Activated naive CD4-positive, alpha-beta T cell treated with anti-CD3 and anti-CD28 coated beads, Interleukin-2, amount 50 U/mL, for 24 hours (primary cell): ENCODE results near the gene LPIN3.

ENCODE experiments used
- H3K27ac Mint-ChIP-seq: one replicate; pipeline ENCODE4 v1.8.0; 2021; ENCODE audit warnings: mild to moderate bottlenecking, mixed read lengths
- H3K27me3 Mint-ChIP-seq: one replicate; pipeline ENCODE4 v1.8.0; 2021; ENCODE audit warnings: mixed read lengths
- H3K36me3 Mint-ChIP-seq: one replicate; pipeline ENCODE4 v1.8.0; 2021; ENCODE audit warnings: mixed read lengths
- H3K4me1 Mint-ChIP-seq: one replicate; pipeline ENCODE4 v1.8.0; 2021; ENCODE audit warnings: mixed read lengths
- H3K4me3 Mint-ChIP-seq: one replicate; pipeline ENCODE4 v1.8.0; 2021; ENCODE audit warnings: mild to moderate bottlenecking, mixed read lengths
- H3K9me3 Mint-ChIP-seq: one replicate; pipeline ENCODE4 v1.8.0; 2021; ENCODE audit warnings: mixed read lengths

LPIN3 gene

GRCh38 chr20:41386502-41387427 lies 46.1 kb downstream of the LPIN3 start:
- Mint-ChIP-seq H3K36me3 (no peaks in the 10 kb centered on the region), H3K27me3 (peaks cover 3% of the 10 kb centered on the region), H3K9me3 (no peaks in the 10 kb centered on the region), H3K4me3 (no peak overlapping the region), H3K27ac (no peak overlapping the region), H3K4me1 (no peaks in the 10 kb centered on the region)

DNA sequence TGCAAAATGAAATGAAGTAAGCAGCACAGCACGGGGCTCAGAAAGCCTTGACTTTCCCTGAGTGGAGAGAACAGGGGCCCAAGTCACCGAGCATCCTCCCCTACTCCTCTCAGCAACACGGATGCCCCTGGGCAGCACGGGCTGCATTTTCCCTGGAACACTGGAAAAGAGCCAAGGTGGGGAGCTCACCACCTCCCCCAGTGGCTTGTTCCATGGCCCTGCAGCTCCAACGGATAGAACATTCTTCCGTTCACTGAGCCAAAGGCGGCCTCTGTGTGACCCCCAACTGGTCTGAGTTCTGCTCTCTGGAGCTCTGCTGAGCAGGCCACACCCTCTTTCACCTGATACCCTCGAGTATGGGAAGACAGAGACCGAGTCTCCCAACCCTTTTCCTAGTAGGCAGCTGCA lies 46.8 kb downstream of the LPIN3 start:
- Mint-ChIP-seq H3K4me1 (no peaks in the 10 kb centered on the region), H3K27ac (no peak overlapping the region), H3K4me3 (no peak overlapping the region)

GRCh38 chr20:41390889-41391288 lies 50.3 kb downstream of the LPIN3 start:
- Mint-ChIP-seq H3K36me3 (no peaks in the 10 kb centered on the region), H3K27me3 (peaks cover 1% of the 10 kb centered on the region), H3K4me3 (no peak overlapping the region), H3K27ac (no peak overlapping the region), H3K4me1 (no peaks in the 10 kb centered on the region), H3K9me3 (no peaks in the 10 kb centered on the region)

More for the DNA sequence above, 46.8 kb downstream of the LPIN3 start:
- Mint-ChIP-seq H3K36me3 (no peaks in the 10 kb centered on the region), H3K9me3 (no peaks in the 10 kb centered on the region), H3K27me3 (peaks cover 3% of the 10 kb centered on the region)

GRCh38 chr20:41391587-41392001 lies 51.0 kb downstream of the LPIN3 start:
- H3K4me3 Mint-ChIP-seq = no peak overlapping the region
- no peaks in the 10 kb centered on the region for H3K9me3 Mint-ChIP-seq
- no peaks in the 10 kb centered on the region for H3K36me3 Mint-ChIP-seq
- peaks cover 1% of the 10 kb centered on the region for H3K27me3 Mint-ChIP-seq
- H3K27ac Mint-ChIP-seq = no peak overlapping the region
- H3K4me1 Mint-ChIP-seq = no peaks in the 10 kb centered on the region

- Mint-ChIP-seq H3K4me3 (no peak overlapping the region), H3K27me3 (peaks cover 1% of the 10 kb centered on the region), H3K4me1 (no peaks in the 10 kb centered on the region), H3K9me3 (no peaks in the 10 kb centered on the region), H3K36me3 (no peaks in the 10 kb centered on the region), H3K27ac (no peak overlapping the region)
Measured at GRCh38 chr20:41392295-41392694, 51.7 kb downstream of the LPIN3 start.

DNA sequence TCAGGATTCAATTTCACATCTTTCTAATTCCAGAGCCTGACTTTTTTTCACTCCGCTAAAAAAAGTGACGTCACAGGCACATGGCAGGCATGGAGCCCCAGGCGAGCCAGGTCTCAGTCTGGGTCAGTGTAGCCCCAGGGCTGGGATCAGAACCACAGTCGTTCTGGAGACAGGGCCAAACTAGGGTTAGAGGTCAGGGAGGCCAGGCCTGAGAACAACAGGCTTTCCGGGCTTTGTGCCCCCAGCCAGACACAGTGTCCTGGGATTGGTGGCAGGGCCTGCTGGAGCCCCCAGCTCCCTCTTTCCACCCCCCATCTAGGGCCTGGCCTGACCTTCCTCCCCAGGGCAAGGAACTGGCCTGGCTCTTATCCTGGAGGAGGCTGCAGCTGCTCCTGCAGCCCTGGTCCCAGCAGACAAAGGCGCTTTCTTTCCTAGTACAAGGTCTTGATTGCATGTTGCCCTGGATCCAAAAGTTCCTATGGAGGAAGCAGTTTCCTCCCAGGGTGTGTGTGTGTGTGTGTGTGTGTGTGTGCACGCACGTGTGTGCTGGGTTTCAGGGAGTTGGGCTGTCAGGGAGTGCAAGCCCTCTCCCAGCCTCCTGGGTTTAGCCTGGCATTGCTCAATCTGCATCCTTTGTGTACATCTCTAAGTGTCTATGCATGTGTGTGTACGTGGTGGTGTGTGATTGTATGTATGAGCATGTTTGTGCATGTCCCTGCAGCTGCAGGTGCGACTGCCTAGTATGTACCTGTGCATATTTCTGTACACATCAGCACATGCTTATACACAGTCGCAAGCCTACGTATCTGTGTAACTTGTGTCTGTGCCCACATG lies 52.5 kb downstream of the LPIN3 start:
- no peaks in the 10 kb centered on the region for H3K4me1 Mint-ChIP-seq
- no peak overlapping the region for H3K4me3 Mint-ChIP-seq
- no peaks in the 10 kb centered on the region for H3K36me3 Mint-ChIP-seq
- no peaks in the 10 kb centered on the region for H3K9me3 Mint-ChIP-seq
- H3K27me3 Mint-ChIP-seq = peaks cover 1% of the 10 kb centered on the region
- H3K27ac Mint-ChIP-seq = no peak overlapping the region

- Mint-ChIP-seq H3K36me3 (no peaks in the 10 kb centered on the region), H3K27ac (no peak overlapping the region), H3K27me3 (peaks cover 1% of the 10 kb centered on the region), H3K9me3 (no peaks in the 10 kb centered on the region), H3K4me1 (no peaks in the 10 kb centered on the region), H3K4me3 (no peak overlapping the region)
Measured at GRCh38 chr20:41393705-41394066, 53.1 kb downstream of the LPIN3 start.

- H3K9me3 Mint-ChIP-seq = no peaks in the 10 kb centered on the region
- H3K27me3 Mint-ChIP-seq = peaks cover 1% of the 10 kb centered on the region
- no peak overlapping the region for H3K27ac Mint-ChIP-seq
- no peaks in the 10 kb centered on the region for H3K4me1 Mint-ChIP-seq
- H3K36me3 Mint-ChIP-seq = no peaks in the 10 kb centered on the region
- H3K4me3 Mint-ChIP-seq = no peak overlapping the region
Measured at GRCh38 chr20:41394081-41394480, 53.5 kb downstream of the LPIN3 start.

GRCh38 chr20:41394931-41395666 lies 54.5 kb downstream of the LPIN3 start:
- H3K4me1 Mint-ChIP-seq = no peaks in the 10 kb centered on the region
- H3K36me3 Mint-ChIP-seq = no peaks in the 10 kb centered on the region
- no peaks in the 10 kb centered on the region for H3K9me3 Mint-ChIP-seq
- peaks cover 1% of the 10 kb centered on the region for H3K27me3 Mint-ChIP-seq
- H3K27ac Mint-ChIP-seq = no peak overlapping the region
- H3K4me3 Mint-ChIP-seq = no peak overlapping the region

GRCh38 chr20:41395667-41396664 lies 55.3 kb downstream of the LPIN3 start:
- Mint-ChIP-seq H3K4me3 (no peak overlapping the region), H3K4me1 (no peaks in the 10 kb centered on the region), H3K36me3 (no peaks in the 10 kb centered on the region), H3K27me3 (no peaks in the 10 kb centered on the region), H3K27ac (no peak overlapping the region), H3K9me3 (no peaks in the 10 kb centered on the region)

DNA sequence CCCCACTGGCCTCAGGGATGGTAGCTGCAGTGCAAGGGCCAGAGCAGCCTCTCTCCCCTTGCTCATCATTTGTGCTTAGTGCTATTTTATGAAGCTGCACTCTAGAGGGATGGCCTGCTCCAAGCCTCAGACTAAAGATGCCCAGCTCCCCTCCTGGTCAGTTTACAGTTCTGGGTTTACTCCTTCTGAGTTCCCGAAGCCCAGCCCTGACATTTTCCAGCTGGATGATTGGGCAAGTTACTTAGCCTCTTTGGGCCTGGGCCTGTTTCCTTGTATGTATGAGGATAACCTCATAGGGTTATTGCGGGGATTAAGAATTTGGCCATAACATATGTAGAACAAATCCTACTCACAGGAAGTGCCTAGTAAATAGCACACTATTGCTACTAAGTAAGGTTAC lies 57.8 kb downstream of the LPIN3 start:
- Mint-ChIP-seq H3K9me3 (no peaks in the 10 kb centered on the region), H3K36me3 (peaks cover 4% of the 10 kb centered on the region), H3K27me3 (no peaks in the 10 kb centered on the region), H3K4me1 (no peaks in the 10 kb centered on the region), H3K27ac (no peak overlapping the region), H3K4me3 (no peak overlapping the region)

DNA sequence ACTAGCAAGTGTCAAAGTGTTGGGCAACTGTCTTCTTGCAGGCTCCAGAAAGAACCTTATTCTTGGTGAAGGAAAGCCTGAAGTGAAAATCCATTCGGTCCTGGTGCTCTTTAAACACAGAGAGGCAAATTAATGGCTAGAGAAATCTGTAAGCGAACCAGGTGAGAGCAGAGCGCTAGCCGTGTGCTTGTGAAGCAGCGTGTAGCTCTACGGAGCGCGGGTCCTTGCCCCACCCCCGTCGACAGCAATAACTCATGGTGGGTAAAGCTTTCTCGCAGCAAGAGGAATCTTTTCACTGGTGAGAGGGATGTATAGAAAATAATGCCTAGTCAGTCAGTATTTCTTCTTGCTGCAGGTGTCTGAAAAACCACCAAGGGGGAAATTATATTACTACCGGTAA lies 63.0 kb downstream of the LPIN3 start:
- Mint-ChIP-seq H3K36me3 (peaks cover 4% of the 10 kb centered on the region), H3K4me3 (no peak overlapping the region), H3K4me1 (peaks cover 3% of the 10 kb centered on the region), H3K9me3 (no peaks in the 10 kb centered on the region), H3K27me3 (no peaks in the 10 kb centered on the region), H3K27ac (no peak overlapping the region)

DNA sequence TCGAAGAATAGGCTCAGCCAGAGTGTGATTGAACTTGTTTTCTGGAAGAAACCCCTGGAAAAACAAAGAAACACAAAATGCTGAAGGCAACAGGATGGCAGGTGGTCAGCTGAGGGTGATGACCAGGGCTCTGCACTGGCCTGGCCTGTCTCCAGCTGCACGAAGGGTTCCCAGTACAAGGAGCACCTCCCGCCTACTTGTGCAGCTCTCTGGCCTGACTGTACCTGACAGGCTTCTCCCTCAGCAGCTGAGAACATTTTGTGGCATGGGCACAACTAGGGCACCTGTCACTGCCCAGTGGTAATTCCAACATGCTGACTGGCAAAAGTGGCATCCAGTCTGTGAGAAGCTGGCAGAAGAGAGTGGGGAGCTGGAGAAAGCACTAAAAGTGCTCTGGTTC lies 64.8 kb downstream of the LPIN3 start:
- no peaks in the 10 kb centered on the region for H3K27me3 Mint-ChIP-seq
- no peak overlapping the region for H3K4me3 Mint-ChIP-seq
- H3K9me3 Mint-ChIP-seq = no peaks in the 10 kb centered on the region
- peaks cover 14% of the 10 kb centered on the region for H3K4me1 Mint-ChIP-seq
- peaks cover 7% of the 10 kb centered on the region for H3K36me3 Mint-ChIP-seq
- H3K27ac Mint-ChIP-seq = peak overlapping the region; percentile 46

GRCh38 chr20:41406353-41406752 lies 65.7 kb downstream of the LPIN3 start:
- H3K4me3 Mint-ChIP-seq = no peak overlapping the region
- no peaks in the 10 kb centered on the region for H3K27me3 Mint-ChIP-seq
- no peak overlapping the region for H3K27ac Mint-ChIP-seq
- peaks cover 7% of the 10 kb centered on the region for H3K36me3 Mint-ChIP-seq
- peaks cover 14% of the 10 kb centered on the region for H3K4me1 Mint-ChIP-seq
- H3K9me3 Mint-ChIP-seq = no peaks in the 10 kb centered on the region
